HG03558 (cell line): ENCODE data around the gene CREBBP.

ENCODE experiments used
- ATAC-seq: cut with Tn5 transposase; IDR thresholded peaks from one replicate; pipeline ENCODE4 v1.9.1; 2021; ENCODE audit warnings: moderate number of reproducible peaks; ENCODE audit not compliant: unreplicated experiment; ENCODE audit errors: extremely low read depth

The CREBBP gene

DNA sequence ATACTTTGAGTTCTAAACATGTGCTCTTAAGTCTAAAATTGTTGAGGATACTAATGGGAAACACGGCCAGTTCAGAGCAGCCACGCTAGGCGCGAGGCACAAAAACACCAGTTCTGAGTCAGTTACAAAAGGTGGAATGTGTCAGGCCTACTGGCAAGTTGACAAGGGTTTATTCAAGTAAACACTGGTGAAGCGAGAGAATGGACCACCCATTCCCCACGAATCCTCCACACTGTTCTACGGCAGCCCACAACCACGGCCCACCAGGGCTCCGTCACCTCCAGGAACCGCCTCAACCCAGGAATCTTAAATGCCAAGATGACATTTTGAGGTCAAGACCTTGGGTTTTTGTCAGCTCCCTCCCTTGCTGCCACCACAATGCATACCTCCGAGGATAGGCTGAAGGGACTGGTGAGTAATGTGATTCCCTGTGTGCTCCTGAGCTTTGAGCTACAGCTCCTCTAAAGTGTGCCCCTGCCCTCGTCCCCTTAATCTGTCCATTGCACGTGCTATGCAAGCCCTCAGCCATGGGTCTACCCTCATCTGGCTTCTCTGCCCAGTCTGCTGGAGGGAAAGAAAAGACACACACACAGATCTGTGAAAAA, 134.7 kb downstream of the CREBBP start:
- ATAC-seq: no peak

GRCh38 chr16:3744018-3744417, 136.5 kb downstream of the CREBBP start:
- ATAC-seq: no peak

GRCh38 chr16:3740934-3741333, 139.6 kb downstream of the CREBBP start:
- ATAC-seq: no peak

DNA sequence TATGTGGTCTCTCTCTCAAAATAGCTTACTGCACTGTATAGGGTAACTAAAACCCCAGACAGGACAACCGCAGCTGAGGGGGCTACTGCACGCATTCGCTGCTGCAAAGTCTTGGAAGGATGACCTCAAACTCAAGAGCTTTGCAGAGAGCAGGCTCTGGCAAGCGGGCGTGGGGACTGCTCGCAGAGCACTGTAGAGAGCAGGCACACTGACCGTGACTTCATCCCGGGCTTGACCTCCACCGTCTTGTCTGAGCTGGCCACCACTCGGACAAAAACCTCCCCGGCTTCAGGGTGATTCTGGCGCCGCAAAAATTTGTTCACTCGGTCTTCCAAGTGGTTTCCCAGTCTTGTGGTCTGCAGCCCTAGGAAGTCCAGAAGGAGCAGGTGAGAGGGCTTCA, 140.3 kb downstream of the CREBBP start:
- ATAC-seq: no peak

GRCh38 chr16:3739636-3740035, 140.9 kb downstream of the CREBBP start:
- no peak for ATAC-seq

DNA sequence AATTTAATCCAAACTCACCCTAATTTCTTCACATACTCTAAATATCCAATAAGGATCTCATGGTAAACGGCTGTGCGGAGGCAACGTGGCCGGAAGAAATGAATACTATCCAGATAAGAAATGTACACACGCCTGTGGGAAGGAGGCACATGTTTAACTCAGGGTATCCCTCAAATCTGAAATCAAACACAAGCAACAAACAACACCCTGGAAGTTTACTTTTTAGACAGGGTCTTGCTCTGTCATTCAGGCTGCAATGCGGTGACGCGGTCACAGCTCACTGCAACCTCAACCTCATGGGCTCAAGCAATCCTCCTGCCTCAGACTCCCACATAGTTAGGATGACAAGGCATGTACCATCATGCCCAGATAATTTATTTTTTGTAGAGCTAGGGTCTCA, 142.0 kb downstream of the CREBBP start:
- ATAC-seq: no peak

DNA sequence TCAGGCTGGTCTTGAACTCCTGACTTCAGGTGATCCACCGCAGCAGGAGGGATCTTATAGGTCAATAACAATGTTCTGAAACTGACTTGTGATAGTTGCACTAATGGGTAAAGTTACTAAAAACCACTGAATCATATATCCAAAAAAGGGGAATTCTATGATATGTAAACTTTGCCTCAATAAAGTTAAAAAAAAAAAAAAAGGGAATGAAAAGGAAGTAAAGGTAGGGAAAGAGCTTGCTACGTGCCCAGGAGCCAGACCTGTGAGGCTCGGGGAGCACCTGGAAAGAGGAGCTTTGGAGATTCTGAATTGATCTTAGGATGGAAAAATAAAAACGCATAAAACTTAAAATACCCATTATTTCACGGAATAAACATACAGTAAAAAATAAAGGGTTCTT, 142.4 kb downstream of the CREBBP start:
- ATAC-seq: no peak

- ATAC-seq: no peak
Observed at GRCh38 chr16:3737181-3737580, 143.3 kb downstream of the CREBBP start.

DNA sequence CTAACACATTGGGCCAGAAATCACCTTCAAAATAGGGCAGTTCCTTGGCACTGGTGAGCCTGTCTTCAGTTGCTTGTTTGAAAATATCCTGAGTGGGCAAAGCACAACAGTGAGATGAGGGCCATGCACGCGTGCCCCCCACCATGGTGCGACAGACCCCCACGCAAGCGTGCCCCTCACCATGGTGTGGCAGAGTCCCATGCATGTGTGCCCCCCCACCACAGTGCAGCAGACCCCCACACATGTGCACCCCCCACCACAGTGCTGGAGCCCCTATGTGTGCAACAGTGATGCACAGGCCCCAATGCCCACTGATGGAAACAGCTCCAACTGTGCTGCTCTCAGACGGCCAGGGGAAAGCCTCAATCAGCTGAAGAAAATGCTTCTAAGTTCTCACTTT, 144.4 kb downstream of the CREBBP start:
- ATAC-seq: no peak

DNA sequence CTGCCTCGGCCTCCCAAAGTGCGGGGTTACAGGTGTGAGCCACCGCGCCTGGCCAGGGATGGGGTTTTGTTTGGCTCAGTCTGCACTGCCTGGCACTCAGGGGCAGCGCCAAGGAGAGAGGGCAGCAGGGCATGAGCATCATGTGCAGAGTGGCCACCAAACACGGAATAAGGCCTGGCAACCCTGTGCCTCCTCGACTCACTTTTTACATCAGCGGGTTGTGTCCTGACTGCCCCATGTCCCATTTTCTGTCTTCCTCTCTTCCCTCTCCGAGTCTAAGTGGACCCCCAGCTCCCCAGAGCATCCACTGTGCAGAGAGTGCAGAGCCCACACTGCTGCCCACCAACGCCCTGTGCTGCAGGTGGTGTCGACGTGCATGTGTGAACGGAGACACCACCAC, 145.0 kb downstream of the CREBBP start:
- ATAC-seq: no peak

DNA sequence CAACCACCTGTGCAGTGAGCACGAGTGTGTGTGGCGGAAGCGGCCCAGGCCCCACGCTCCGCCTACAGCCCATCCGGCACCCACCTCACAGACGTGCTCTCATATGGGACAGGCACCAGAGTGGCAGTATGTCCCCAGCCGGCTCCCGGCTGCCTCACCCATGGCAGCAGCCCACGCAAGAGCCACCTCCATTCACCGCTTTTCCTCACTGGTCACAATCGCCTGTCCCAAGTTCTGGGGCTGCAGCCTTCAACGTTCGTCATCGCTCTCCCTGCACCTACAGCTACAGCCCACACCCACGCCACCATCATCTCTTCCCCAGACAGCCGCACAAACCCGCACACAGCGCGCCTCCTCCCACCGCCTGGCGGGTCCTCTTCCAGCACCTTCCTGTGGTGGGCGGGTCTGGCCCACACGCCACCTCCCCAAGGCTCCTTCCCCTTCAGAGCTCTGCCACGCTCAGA, 145.7 kb downstream of the CREBBP start:
- no peak for ATAC-seq

DNA sequence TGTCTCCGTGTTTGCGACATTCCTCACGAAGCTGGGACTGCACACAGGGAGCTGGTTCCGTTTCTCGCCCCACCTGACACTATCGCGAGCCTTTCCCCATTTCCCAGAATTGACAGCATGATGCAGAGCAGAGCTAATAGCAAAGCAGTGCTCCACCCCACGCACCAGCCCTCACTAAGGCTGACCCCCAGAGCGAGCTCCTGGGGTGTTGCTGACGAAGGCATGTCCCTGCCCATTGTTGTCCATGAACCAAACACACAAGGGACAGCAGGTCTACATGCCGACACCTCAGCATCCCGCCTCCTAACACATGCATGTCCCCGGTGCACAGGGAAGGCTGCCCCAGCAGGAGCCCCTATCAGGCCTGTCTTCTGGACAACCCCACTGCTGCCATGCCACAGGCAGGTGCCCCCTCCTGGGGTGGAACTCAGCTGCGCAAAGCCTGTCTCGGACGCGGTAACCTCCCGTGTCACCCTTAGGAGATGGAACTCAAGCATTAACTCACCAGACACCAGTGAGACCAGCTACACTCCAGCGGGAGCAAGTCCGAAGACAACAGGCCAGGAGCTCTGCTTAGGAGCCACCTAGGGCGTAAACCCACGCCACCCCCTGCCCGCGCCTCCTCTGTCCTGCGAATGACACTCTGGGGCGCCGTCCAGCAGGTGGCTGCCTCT, 146.3 kb downstream of the CREBBP start:
- no peak for ATAC-seq

- no peak for ATAC-seq
Observed at GRCh38 chr16:3732171-3732570, 148.3 kb downstream of the CREBBP start.

DNA sequence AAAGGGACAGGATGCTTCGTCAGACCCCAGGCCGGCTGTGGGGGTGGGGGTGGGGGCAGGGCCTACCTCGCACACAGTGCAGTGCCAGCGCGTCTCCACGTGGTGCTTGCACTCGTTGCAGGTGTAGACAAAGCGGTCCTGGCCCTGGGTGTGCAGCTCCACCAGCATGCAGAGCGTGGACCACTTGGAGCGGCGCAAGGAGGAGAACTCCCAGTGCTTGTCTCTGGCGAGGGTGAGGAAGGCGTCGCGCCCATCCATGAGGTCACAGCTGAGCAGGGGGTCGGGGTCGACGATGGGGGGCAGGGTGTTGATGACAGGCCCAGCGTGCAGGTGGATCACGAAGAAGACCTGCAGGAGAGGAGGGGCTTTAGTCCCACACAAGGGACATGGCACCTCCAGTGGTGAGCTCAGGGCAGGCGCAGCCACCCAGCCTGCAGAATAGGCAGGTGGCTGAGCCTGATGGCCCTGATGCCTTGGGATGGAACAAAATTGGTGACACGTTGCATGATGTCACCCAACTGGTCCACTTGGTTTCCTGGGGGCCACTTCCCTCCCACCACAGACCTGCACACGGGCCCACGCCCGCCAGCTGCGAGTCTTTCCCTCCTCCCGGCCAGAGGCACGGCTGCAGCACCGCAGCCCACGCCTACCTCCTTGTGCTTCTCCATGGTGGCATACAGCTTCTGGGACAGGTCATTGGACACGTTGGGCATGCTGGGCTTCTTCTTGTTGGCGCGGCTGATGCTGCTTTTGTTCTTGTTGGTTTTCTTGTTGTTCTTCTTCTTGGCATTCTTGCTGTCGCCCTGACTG, 149.2 kb downstream of the CREBBP start:
- no peak for ATAC-seq

DNA sequence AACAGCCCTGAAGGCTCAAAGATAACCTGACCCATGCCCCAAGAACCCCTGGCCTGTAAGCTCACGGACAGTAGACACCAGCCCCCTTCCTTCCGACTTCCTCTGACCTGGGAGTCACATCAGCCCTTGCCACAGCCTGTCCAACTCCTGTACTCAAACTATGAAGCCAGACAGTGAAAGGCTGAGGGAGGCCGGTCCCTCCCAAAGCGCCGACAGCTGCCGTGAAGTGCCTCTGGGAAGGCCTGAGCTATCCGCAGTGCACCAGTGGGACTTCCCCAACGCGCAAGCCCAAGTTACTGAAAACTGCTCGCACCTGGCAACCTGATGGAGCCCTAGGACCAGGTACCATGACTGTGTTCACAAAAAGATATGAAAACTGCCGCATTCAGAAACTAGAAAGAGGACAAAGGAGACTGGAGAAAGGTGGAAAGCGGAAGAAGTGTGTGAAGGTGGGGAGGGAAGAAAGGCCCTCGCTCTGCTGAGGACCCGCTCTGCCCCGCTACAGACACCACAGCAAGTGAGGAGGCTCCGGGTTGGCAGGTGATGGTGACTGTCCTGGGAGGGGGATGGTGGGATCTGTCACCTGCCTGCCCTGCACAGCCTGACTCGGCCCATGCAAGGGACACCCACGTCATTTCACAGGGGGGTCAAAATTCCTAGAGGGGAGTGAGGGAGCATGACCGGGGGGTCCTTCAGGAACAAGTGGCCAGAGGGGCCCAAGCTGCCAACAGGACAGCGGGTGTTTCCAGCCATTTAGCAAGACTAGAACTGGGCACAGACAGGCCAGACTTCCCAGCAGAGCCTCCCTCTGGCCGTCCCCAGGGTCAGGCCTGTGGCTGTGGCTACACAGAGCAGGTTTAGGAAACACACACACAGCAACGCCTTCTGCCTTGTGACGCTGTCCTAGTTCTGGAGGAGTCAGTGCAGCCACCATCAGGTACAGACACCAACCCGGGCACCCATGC, 150.1 kb downstream of the CREBBP start:
- no peak for ATAC-seq

DNA sequence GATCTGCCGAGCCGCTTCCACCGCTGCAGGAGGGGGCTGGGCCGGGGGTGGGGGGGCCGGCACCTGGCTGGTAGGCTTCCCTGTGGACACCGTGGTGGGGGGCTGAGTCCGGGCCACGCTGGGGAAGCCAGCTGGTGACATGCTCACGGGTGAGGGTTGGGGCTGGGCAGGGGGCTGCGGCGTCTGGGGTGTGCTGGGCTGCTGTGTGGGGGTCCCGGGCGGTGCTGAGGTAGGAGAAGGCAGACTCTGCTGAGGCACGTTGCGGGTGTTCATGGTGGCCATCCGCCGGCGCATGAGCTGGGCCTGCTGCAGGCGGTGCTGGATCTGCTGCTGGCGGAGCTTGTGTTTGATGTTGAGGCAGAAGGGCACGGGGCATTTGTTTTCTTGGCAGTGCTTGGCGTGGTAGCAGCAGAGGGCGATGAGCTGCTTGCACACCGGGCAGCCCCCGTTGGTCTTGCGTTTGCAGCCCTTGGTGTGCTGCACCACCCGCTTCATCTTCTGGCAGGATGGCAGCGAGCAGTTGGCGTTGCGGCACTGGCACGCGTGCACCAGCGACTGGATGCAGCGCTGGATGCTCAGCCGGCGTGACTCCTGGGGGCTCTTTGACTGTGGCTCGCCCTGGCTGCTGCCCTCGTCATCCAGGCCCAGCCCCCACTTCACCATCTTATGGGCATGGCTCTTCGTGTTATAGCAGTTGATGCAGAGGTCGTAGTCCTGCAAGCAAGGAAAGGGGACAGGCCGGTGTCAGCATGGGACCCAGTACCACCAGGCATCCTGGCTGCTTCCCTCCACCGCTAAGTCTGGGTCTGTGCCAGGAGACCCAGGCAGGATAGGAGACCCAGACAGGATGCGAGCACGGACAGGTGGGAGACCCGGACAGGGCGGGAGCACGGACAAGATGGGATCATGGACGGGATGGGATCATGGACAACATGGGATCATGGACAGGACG, 151.1 kb downstream of the CREBBP start:
- no peak for ATAC-seq

- ATAC-seq: no peak
Observed at GRCh38 chr16:3728424-3729160, 151.9 kb downstream of the CREBBP start.

DNA sequence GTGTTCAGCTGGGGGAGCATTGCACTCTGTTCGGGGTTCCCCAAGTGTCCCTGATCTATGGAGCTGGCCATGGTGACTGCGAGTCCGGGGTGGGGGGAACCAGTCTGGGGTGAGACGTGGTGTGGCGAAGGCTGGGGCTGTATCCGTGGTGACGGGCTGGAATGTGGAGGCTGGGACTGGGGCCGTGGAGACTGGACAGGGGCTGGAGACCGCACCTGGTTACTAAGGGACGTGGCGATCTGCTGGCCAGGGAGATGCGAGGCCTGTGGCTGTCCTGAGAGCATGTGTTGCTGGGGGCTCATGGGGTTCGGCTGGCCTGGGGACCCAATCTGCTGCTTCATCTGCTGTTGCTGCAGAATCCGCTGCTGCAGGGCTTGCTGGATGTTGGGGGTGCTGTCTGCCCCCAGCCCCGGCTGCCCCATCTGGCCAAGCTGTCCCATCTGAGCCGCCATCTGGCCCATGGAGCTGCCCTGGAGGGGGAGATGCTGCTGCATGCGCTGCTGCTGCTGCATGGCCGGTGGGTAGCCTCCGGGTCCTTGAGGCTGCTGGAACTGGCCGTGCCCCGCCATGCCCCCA, 152.6 kb downstream of the CREBBP start:
- no peak for ATAC-seq
